Measurements from ENCODE around the gene MCTP1.

MCTP1 gene

DNA sequence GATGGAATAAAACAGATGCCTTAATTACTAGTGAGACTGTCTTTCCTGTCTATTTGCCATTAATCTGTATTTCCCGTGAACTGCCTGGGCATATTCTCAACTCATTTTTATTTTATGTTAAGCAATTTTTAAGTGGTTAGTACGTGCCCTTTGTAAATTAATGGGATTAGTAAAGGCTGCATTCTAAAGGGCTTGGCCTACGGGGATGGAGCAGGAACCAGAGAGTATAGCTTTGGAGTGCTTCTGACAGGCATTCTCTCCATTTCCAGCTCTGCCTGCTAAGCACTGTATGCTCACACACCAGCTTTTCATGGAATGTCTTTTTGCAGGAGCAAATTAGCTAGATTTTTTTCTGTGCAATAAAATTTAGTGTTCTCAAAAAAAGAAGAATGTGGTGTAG, 241.2 kb downstream of the MCTP1 start:
- H3F3A ChIP-seq (ENCODE audit: insufficient read depth, low read length), result no peaks in the 10 kb centered on the region
- H3K27me3 ChIP-seq (replicated peaks; ENCODE audit: insufficient read depth, low read length), result no peaks in the 10 kb centered on the region
- H3K4me1 ChIP-seq (ENCODE audit: low read length), result no peaks in the 10 kb centered on the region
- H2AFZ ChIP-seq (ENCODE audit: low read length), result no peak overlapping the region
- no peak overlapping the region for H3K4me3 ChIP-seq (ENCODE audit: low read length)
- H3K4me2 ChIP-seq (ENCODE audit: low read depth, low read length), result no peak overlapping the region
- no peaks in the 10 kb centered on the region for H3K79me2 ChIP-seq (ENCODE audit: low read length)
- H3K9me2 ChIP-seq (replicated peaks; ENCODE audit: insufficient read depth, low read length), result no peaks in the 10 kb centered on the region
- no peaks in the 10 kb centered on the region for H3K9me3 ChIP-seq (replicated peaks; ENCODE audit: insufficient read depth, low read length)
- H3K27ac ChIP-seq (ENCODE audit: low read length), result no peak overlapping the region
- no peak overlapping the region for H3K9ac ChIP-seq (ENCODE audit: low read length)
- no peaks in the 10 kb centered on the region for H4K20me1 ChIP-seq (ENCODE audit: insufficient read depth, low read length)
- no peak for DNase-seq
- H3K36me3 ChIP-seq (replicated peaks; ENCODE audit: insufficient read depth, low read length), result no peaks in the 10 kb centered on the region
- TF ChIP-seq, protein P1, sequence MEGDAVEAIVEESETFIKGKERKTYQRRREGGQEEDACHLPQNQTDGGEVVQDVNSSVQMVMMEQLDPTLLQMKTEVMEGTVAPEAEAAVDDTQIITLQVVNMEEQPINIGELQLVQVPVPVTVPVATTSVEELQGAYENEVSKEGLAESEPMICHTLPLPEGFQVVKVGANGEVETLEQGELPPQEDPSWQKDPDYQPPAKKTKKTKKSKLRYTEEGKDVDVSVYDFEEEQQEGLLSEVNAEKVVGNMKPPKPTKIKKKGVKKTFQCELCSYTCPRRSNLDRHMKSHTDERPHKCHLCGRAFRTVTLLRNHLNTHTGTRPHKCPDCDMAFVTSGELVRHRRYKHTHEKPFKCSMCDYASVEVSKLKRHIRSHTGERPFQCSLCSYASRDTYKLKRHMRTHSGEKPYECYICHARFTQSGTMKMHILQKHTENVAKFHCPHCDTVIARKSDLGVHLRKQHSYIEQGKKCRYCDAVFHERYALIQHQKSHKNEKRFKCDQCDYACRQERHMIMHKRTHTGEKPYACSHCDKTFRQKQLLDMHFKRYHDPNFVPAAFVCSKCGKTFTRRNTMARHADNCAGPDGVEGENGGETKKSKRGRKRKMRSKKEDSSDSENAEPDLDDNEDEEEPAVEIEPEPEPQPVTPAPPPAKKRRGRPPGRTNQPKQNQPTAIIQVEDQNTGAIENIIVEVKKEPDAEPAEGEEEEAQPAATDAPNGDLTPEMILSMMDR (IDR thresholded peaks at IDR 0.05; ENCODE audit: low read length), result no peak
- TF ChIP-seq EZH2 (optimal IDR thresholded peaks at IDR 0.05; ENCODE audit: low read depth, low read length) (no peak), EZH2phosphoT487 (IDR thresholded peaks at IDR 0.05; ENCODE audit: low read length) (no peak)

DNA sequence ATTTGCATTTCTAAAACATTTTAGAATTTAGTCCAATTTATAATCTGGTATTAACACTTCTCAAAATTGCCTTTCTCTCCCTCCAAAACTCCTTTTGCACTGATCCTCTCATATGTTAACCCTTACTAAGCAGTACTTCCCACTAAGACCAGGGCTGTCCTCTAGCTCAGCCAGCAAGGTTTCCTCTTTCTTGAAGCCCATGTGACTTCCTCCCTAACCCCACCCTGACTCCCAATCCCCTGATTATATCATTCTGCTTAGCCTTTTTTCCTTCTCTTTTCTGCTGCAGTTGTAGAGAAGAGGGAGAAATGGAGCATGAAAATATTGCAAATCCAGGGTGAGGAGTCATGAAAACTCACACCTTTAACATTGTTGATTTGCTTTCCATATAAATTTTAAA, 241.7 kb downstream of the MCTP1 start:
- Histone ChIP-seq H3K9ac (ENCODE audit: low read length) (no peak overlapping the region), H3K27me3 (replicated peaks; ENCODE audit: insufficient read depth, low read length) (no peaks in the 10 kb centered on the region), H4K20me1 (ENCODE audit: insufficient read depth, low read length) (no peaks in the 10 kb centered on the region), H2AFZ (ENCODE audit: low read length) (no peak overlapping the region), H3K79me2 (ENCODE audit: low read length) (no peaks in the 10 kb centered on the region), H3K4me3 (ENCODE audit: low read length) (no peak overlapping the region), H3K9me2 (replicated peaks; ENCODE audit: insufficient read depth, low read length) (no peaks in the 10 kb centered on the region), H3K4me2 (ENCODE audit: low read depth, low read length) (no peak overlapping the region), H3K4me1 (ENCODE audit: low read length) (no peaks in the 10 kb centered on the region), H3K27ac (ENCODE audit: low read length) (no peak overlapping the region), H3K36me3 (replicated peaks; ENCODE audit: insufficient read depth, low read length) (no peaks in the 10 kb centered on the region), H3F3A (ENCODE audit: insufficient read depth, low read length) (no peaks in the 10 kb centered on the region), H3K9me3 (replicated peaks; ENCODE audit: insufficient read depth, low read length) (no peaks in the 10 kb centered on the region)
- no peak for TF ChIP-seq EZH2phosphoT487 (IDR thresholded peaks at IDR 0.05; ENCODE audit: low read length)
- TF ChIP-seq, protein P1 (IDR thresholded peaks at IDR 0.05; ENCODE audit: low read length), result no peak
- no peak for TF ChIP-seq EZH2 (optimal IDR thresholded peaks at IDR 0.05; ENCODE audit: low read depth, low read length)
- no peak for DNase-seq

DNA sequence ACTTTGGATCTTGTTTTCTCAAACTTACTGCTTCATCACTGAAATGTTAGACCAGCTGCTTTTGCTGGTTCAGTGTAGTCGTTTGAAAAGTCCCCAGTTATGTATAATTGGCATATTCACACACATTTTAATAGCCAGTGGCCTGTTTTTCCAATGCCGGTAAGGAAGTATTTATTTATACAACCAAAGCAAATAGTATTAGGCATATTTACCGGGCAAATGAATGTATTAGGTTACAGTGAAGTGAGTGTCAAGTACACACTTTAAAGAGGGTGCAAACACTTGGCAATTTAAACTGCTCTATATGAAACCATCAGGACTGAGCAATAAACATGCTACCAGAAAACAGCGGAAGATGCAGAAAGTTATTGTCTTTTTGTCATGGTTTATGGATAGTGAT, 242.9 kb downstream of the MCTP1 start:
- Histone ChIP-seq H2AFZ (ENCODE audit: low read length) (no peak overlapping the region), H3K9ac (ENCODE audit: low read length) (no peak overlapping the region), H3K27ac (ENCODE audit: low read length) (no peak overlapping the region), H3F3A (ENCODE audit: insufficient read depth, low read length) (no peaks in the 10 kb centered on the region), H3K4me1 (ENCODE audit: low read length) (no peaks in the 10 kb centered on the region), H3K79me2 (ENCODE audit: low read length) (no peaks in the 10 kb centered on the region), H3K36me3 (replicated peaks; ENCODE audit: insufficient read depth, low read length) (no peaks in the 10 kb centered on the region), H3K9me3 (replicated peaks; ENCODE audit: insufficient read depth, low read length) (no peaks in the 10 kb centered on the region), H3K9me2 (replicated peaks; ENCODE audit: insufficient read depth, low read length) (no peaks in the 10 kb centered on the region), H3K4me2 (ENCODE audit: low read depth, low read length) (no peak overlapping the region), H3K27me3 (replicated peaks; ENCODE audit: insufficient read depth, low read length) (no peaks in the 10 kb centered on the region), H4K20me1 (ENCODE audit: insufficient read depth, low read length) (no peaks in the 10 kb centered on the region), H3K4me3 (ENCODE audit: low read length) (no peak overlapping the region)
- TF ChIP-seq EZH2 (optimal IDR thresholded peaks at IDR 0.05; ENCODE audit: low read depth, low read length), result no peak
- TF ChIP-seq, protein P1 (IDR thresholded peaks at IDR 0.05; ENCODE audit: low read length), result no peak
- TF ChIP-seq EZH2phosphoT487 (IDR thresholded peaks at IDR 0.05; ENCODE audit: low read length), result no peak
- DNase-seq, result no peak

Data from MM.1S (cell line).